Endometrium (tissue), 2 donors: ENCODE measurements around the gene ZBTB11.
"Not testable (repeated sequence)": the region's sequence is repeated elsewhere in the genome, so short reads cannot be mapped to it uniquely, and the experiment has no call there.

Experiments used
- FAIRE-seq: peaks from 2 replicates; lab custom pipeline; 2012; peaks lifted over from hg19 to GRCh38; lab: Jason Lieb, UNC
- donor health status: control.
- donor health status: control.

The ZBTB11 gene

DNA sequence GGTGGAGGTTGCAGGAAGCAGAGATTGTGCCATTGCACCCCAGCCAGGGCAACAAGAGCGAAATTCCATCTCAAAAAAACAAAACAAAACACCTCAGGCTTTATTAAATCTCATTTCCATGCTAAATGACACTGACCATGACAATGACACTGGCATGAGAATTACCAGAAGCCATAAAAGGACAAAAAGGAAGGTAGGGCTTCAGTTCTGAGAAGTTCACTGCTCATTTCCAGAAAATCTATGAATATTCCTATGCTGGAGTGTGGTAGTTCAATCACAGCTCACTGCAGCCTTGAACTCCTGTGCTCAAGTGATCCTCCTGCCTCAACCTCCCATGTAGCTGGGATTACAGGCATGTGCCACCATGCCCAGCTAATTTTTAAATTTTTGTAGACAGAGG is 58.2 kb downstream of the ZBTB11 start:
- no peak for FAIRE-seq

DNA sequence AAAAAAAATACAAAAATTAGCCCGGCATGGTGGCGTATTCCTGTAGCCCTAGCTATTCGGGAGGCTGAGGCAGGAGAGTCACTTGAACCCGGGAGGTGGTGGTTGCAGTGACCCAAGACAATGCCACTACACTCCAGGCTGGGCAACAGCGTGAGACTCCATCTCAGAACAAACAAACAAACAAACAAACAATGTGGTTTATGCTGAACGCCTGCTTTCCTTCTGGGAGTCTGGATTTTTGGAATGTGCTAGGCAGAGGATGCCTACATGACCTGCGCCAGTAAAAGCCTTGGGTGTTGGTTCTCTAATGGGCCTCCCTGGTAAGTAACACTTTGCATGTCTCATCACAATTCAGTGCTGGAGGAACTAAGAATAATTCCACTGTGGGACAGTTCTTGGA is 59.5 kb downstream of the ZBTB11 start:
- FAIRE-seq: no peak

DNA sequence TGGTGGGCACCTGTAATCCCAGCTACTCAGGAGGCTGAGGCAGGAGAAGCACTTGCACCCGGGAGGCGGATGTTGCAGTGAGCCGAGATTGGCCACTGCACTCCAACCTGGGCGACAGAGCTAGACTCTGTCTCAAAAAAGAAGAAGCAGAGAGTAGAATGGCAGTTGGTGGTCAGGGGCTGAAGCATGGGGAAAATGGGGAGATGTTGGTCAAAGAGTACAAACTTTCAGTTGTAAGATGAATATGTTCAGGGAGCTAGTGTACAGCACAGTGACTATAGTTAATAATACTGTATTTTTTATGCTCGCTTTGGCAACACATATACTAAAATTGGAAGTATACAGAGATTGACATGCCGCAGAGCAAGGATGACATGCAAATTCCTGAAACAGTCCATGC is 61.4 kb downstream of the ZBTB11 start:
- FAIRE-seq: no peak

- FAIRE-seq: not testable (repeated sequence)
Observed at GRCh38 chr3:101613014-101613413, 63.9 kb downstream of the ZBTB11 start.

DNA sequence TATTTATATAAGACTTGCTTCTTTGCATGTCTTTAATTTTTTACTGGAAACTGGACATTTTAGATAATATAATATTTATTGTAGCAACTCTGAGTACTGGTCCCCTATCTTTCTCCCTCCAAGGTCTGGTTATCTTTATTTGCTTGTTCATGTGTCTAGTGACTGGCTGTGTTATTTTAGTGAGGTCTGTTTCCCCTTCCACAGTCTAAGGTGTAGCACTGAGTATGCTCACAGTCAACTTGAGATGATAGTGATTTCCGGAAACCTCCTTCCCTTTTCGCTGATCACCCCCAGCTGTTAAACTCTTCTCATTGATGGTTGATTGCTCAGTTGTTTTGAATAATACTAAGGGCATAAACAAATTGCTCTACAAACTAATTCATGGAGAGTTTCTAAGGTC is 65.9 kb downstream of the ZBTB11 start:
- FAIRE-seq: no peak

DNA sequence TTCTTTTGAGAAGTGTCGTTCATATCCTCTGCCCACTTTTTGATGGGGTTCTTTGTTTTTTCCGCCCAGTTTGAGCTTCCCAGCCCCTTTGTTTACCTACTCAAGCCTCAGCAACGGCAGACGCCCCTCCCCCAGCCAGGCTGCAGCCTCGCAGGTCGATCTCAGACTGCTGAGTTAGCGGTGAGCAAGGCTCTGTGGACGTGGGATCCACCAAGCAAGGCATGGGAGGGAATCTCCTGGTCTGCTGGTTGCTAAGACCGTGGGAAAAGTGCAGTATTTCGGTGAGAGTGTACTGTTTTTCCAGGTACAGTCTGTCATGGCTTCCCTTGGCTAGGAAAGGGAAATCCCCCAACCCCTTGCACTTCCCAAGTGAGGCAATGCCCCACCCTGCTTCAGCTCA is 71.5 kb downstream of the ZBTB11 start:
- not testable (repeated sequence) for FAIRE-seq

DNA sequence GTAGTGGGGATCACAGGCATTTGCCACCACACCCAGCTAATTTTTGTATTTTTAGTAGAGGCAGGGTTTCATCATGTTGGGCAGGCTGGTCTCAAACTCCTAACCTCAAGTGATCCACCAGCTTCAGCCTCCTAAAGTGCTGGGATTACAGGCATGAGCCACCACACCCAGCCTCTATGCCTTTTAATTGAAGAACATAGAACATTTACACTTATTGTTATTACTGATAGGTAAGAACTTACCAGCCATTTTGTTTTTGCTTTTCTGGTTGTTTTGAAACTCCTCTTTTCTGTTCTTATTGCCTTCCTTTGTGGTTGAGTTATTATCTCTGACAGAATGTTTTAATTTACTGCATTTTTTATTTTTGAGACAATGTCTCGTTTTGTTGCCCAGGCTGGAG is 73.7 kb downstream of the ZBTB11 start:
- no peak for FAIRE-seq

DNA sequence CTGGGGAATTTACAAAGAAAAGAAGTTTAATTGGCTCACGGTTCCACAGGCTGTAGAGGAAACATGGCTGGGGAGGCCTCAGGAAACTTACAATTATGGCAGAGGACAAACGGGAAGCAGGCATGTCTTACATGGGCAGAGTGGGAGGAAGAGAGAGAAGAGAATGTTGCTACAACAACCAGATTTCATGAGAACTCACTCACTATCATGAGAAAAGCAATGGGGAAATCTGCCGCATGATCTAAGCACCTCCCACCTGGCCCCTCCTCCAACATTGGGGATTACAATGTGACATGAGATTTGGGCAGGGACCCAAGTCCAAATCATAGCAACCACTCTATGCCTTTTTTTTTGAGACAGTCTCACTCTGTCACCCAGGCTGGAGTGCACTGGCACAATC is 74.2 kb downstream of the ZBTB11 start:
- no peak for FAIRE-seq
